ENCODE measurements around the gene CCR8. TPM values are rescaled to one million over a fixed set of nuclear protein-coding genes. Genes with fewer than 3 reads are reported as not detected.
"Not testable (repeated sequence)": the region's sequence is repeated elsewhere in the genome, so short reads cannot be mapped to it uniquely, and the experiment has no call there.

CCR8 gene
- total RNA-seq, 1 donor from 2014 or later, result not detected

DNA sequence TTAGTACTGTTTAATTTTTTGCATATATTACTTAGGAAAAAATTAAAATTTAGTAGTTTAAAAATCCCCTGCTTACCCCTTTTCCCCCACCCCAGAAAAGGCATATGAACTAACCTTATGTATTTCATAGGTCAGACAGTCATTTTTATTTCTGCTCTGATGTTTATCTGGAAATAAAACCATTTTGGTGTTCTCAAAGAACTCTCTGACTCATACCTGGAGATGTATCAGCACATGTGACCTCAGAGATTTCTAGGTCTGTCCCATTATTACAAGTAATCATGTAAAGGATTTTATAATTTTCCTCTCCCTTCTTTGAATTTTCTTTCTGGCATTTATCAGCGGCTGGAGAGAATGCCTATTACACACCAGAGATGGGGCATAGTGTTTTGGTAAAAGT lies 14.1 kb upstream of the CCR8 start:
- DNase-seq, result no peak

DNA sequence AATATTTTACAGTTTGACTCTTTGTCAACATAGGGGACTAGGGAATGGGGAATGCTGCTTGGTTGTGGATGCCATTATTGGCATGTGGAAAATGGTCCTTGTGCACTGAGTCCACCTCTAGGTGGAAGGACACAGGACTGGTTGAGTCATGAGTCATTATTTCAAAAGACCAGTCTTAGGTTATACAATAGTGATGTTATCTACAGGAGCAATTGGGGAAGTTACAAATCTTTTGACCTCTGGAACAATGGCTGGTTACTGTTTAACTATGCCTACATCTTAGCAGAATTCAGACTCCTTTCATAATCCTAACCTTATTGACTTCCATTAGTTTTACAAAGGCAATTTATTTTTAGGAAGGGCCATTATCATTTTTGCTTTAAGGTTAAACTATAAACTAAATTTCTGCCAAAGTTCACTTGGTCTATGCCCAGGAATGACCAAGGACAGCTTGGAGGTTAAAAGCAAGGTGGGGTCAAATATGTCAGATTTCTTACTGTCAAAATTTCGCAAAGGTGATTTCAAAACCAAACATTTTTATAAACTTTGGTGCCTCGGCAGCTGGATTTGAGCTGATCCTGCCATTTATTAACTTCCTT lies 11.8 kb upstream of the CCR8 start:
- DNase-seq, result peak; percentile 4

- no peak for DNase-seq
These were observed 11.2 kb upstream of the CCR8 start for GRCh38 chr3:39318301-39318700.

DNA sequence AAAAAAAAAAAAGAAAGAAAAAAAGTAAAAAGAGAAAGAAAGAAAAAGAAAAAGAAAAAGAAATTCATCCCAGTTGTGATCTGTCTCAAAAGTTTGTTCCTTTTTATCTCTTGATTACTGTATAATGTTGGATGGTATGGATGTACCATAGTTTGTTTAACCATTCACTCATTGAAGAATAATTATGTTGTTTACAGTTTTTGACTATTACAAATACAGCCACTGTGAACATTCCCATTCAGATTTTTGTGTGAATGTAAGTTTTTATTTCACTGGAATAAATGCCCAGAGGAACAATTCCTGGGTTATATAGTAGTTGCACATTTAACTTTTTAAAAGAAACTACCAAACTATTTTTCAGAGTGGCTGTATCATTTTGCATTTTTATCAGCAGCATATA lies 10.3 kb upstream of the CCR8 start:
- DNase-seq, result no peak

DNA sequence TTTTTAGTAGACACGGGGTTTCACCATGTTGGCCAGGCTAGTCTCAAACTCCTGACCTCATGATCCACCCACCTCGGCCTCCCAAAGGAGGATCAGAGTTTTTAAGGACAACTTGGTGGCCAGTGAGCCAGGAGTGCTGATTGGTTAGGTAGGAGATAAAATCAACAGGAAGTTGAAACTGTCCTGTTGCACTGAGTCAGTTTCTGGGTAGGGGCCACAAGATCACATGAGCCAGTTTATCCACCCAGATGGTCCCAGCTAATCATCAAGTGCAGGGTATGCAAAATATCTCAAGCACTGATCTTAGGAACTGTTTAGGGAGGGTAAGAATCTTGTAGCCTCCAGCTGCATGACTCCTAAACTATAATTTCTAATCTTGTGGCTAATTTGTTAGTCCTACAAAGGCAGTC lies 7.9 kb upstream of the CCR8 start:
- not testable (repeated sequence) for DNase-seq

DNA sequence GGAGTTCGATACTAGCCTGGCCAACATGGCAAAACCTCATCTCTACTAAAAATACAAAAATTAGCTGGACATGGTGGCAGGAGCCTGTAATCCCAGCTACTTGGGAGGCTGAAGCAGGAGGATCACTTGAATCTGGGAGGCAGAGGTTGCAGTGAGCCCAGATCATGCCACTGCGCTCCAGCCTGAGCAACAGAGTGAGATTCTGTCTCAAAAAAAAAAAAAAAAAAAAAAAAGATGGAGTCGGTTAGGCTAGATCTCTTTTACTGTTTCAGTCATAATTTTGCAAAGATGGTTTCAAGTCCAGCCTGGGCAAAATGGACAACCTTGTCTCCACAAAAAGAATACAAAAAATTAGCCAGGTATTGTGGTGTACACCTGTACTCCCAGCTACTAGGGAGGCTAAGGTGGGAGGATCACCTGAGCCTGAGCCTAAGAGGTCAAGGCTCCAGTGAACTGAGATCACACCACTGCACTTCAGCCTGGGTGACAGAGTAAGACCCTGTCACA lies 7.2 kb upstream of the CCR8 start:
- not testable (repeated sequence) for DNase-seq

DNA sequence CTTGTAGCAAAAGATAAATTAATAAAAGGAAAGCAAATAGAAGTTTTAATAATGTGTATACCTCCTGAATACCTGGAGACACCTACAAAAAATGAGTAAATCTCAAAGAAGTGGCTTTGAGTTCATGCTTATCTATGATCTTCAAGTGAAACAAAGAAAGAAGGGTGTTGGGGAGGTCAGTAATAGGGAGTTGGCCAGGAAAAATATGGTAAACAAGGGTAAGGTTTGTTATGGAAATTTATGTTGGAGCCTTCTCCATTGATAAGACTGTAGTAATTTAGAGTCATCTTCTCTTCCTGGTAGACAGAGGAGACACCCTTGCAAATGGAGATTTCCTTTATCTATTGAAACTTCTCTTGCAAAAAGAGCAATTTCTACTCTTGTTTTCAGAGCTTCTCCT lies 6.6 kb upstream of the CCR8 start:
- no peak for DNase-seq

- DNase-seq, result no peak
These were observed 6.0 kb upstream of the CCR8 start for GRCh38 chr3:39323494-39323893.

GRCh38 chr3:39325236-39325635 lies 4.3 kb upstream of the CCR8 start:
- no peak for DNase-seq

- no peak for DNase-seq
These were observed 2.3 kb upstream of the CCR8 start for GRCh38 chr3:39327053-39327745.

DNA sequence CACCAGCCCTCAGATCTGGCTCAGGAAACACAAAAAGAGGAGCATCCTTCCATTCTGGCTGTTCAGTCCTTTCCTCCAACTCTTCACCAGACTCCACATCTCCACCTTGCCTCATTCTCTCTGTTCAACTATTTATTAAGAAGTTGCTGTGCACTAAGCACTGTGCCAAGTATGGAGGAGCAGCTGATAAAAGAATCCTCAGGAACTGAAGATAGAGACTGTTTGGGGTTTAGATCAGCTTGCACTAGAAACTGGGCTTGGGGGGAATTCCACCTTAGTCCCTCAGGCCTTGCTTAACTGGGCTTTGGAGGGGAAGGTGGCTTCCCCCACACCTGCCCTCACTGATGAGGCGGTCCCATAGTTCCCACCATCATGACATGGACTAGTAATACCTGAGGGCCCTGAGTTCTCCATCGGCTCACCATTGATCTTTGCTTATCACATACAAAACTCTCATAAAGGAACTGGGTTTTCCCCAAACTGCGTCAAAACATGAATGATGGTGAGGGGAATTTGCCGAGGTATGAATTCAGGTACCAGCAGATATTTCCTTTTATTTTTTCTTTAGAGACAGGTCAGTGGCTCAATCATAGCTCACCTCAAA lies 1.7 kb upstream of the CCR8 start:
- DNase-seq, result no peak

GRCh38 chr3:39330824-39331223 lies 1.3 kb downstream of the CCR8 start:
- DNase-seq, result no peak

DNA sequence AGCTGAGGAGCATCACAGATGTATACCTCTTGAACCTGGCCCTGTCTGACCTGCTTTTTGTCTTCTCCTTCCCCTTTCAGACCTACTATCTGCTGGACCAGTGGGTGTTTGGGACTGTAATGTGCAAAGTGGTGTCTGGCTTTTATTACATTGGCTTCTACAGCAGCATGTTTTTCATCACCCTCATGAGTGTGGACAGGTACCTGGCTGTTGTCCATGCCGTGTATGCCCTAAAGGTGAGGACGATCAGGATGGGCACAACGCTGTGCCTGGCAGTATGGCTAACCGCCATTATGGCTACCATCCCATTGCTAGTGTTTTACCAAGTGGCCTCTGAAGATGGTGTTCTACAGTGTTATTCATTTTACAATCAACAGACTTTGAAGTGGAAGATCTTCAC lies 3.0 kb downstream of the CCR8 start:
- no peak for DNase-seq

- DNase-seq, result no peak
These were observed 4.1 kb downstream of the CCR8 start for GRCh38 chr3:39333607-39334006.

DNA sequence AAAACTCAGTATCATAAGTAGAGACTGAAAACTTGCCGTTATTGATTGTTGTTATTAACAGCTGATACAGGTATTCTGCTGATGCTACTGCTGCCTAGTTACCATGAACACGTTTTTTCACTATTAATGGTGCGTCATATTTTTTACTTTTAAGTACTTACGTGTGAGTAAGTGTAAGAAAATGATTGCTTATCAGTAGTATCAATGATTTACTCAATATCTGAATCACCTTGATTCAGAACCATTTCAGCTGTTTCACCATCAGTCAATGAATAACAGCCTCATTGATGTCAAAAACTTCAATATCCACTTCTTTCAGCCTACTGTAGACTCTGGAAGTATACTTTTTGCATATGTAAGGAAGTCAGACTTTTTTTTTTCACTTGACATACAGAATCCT lies 4.7 kb downstream of the CCR8 start:
- no peak for DNase-seq

DNA sequence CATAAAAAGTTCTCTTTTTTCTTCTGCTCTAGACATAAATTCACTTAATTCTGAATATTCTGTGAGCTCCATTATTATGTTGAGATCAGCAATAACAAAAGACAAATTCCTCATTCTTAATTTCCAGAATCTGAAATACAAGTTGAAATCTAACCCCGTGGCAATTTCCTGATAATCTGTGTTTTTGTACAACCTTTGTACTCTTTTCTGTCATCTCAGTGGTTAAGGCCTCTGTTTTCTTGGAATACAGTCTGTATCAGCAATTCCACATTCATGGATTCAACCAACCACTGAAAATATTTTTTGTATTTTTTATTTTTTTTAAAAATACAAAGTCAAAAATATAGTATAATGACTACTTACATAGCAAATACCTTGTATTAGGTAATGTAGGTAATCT lies 8.7 kb downstream of the CCR8 start:
- DNase-seq, result no peak

GRCh38 chr3:39339086-39339485 lies 9.6 kb downstream of the CCR8 start:
- no peak for DNase-seq

DNA sequence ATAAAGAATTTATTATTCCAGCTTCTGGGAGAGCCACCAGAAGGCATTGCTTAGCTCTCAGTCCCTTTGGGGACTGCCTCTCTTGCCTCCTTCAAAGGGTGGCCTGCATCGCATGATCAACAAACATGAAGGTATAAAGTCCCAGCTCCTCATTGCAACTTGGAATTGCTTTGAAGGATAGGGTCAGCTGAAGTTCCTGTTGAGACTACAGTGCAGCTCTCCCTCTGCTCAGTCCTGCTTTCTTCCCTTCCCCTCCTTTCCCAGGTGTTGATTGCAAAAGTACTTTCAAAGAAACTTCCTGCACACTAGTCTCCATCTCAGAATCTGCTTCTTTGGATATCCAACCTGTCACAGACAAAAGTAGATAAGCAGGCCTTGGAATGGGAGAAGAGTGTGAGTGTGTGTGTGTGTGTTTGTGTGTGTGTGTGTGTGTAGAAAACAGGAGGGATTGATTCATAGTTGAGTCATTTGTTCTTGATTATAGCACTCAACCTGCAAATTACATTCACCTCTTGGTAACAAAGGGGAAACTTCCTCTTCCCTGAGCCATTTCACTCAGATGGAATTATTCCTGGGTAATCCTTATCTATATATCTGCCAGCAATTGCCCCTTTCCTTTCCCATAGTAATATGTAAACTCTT lies 13.7 kb downstream of the CCR8 start:
- peak; percentile 0 for DNase-seq

GRCh38 chr3:39343760-39344159 lies 14.3 kb downstream of the CCR8 start:
- DNase-seq, result no peak

DNA sequence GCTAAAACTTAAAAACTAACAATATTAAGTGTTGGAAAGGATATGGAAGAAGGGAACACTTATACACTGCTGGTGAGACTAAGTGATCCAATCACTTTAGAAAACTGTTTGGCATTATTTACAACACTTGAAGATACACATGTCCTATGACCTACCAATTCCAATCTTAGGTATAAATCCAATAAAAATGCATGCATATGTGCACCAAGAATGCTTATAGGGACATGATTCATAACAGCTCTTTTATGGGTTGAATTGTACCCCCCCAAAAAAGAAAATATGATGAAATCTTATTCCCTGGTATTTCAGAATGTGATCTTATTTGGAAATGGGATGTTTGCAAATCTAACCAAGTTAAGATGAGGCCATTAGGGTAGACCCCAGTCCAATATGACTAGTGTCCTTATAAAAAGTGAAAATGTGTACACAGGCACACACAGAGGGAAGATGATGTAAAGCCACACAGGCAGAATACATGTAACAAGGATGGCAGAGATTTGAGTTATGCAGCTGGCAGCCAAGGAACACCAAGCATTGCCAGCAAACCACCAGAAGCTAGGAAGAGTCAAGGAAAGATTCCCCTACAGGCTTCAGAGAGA lies 15.3 kb downstream of the CCR8 start:
- no peak for DNase-seq

- no peak for DNase-seq
These were observed 17.5 kb downstream of the CCR8 start for GRCh38 chr3:39346785-39347585.

- DNase-seq, result no peak
These were observed 18.0 kb downstream of the CCR8 start for GRCh38 chr3:39347586-39347876.

DNA sequence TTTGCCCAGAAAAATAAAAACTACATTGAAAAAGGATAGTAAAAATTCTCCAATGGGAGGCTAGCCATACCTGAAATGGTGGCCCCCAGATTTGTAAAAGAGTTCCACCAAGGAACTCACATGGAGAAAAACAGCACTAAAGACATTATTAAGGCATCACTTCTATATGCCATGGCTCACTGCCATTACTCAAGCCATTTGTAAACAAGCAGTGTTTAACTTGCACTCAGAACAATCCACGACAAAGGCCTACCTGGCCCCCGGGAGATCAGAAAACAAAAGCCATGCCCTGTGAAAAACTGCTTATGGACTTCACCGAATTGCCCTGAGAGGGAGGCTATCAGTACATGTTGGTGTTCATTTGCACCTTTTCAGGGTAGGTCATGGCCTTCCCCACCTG lies 19.6 kb downstream of the CCR8 start:
- no peak for DNase-seq

Data from dermis blood vessel endothelial cell (primary cell).